GM12873 (cell line): ENCODE data around the gene ANGPTL1.

ENCODE experiments used
- CTCF ChIP-seq: IDR thresholded peaks from 2 replicates; pipeline ENCODE4 v1.5.1; 2012; ENCODE audit warnings: low read depth, mild to moderate bottlenecking, moderate library complexity, low read length, control low read depth; ENCODE audit not compliant: insufficient read depth; ENCODE audit errors: missing control alignments

Gene ANGPTL1

GRCh38 chr1:178844436-178844835 lies 26.4 kb downstream of the ANGPTL1 start:
- no peak for TF ChIP-seq CTCF

GRCh38 chr1:178825167-178825566 lies 45.7 kb downstream of the ANGPTL1 start:
- no peak for TF ChIP-seq CTCF

- no peak for TF ChIP-seq CTCF
Measured at GRCh38 chr1:178821134-178821866, 49.6 kb downstream of the ANGPTL1 start.

DNA sequence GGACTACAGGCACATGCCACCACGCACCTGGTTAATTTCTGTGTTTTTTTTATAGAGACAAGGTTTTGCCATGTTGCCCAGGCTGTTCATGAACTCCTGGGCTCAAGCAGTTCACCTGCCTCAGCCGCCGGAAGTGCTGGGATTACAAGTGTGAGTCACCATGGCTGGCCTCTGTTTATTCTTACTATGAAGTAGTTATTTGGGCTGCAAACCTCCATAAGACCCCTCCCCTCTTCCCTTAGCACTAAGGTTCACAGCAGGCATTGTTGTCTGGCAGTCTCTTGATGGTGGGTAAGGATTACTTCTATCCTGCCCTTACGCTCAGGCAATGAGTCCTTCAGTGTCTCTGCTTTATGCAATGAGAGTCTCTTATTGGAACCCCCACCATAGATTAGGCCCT lies 51.8 kb downstream of the ANGPTL1 start:
- TF ChIP-seq CTCF = no peak

- no peak for TF ChIP-seq CTCF
Measured at GRCh38 chr1:178818416-178818815, 52.5 kb downstream of the ANGPTL1 start.

- no peak for TF ChIP-seq CTCF
Measured at GRCh38 chr1:178810585-178810984, 60.3 kb downstream of the ANGPTL1 start.

DNA sequence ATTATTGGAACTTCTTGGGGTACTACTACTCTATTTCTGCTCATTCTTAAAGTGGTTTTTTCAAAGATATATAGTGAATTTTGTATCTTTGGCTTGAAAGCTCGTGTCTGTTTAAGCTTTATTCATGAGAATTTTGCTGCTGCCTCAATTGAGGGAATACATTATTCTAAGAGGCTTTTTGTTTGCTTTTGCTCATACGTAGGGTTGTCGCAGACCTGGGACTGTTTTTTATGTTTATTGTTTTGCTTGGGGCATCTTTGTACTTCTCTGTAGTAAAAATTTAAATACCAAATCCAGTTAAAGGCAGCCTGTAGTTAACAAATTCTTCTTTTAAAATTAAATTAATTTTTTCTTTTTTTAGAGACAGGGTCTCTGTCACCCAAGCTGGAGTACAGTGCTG lies 62.3 kb downstream of the ANGPTL1 start:
- TF ChIP-seq CTCF = no peak
